Panc1 (cell line): ENCODE measurements around the gene OR51I1. TPM values are rescaled to one million over a fixed set of nuclear protein-coding genes. Genes with fewer than 3 reads are reported as not detected.

Experiments
- ATAC-seq: fragments of 200-7000 bp; cut with Tn5 transposase; 2 replicates; pipeline ENCODE4 v1.9.1; 2020; ENCODE audit warnings: mild to moderate bottlenecking, moderate library complexity
- Bru-seq: library from RNA; stranded (reverse); fragments of 400-500 nt; gene quantifications from one replicate; lab custom pipeline; 2021; lab: Mats Ljungman, UMichigan
- BruChase-seq, 2 experiments: library from RNA; stranded (reverse); fragments of 400-500 nt; gene quantifications; one replicate each; lab custom pipeline; 2021; lab: Mats Ljungman, UMichigan
- BruUV-seq: library from RNA; stranded (reverse); fragments of 400-500 nt; replicated peaks from 2 replicates; lab custom pipeline; 2021; lab: Mats Ljungman, UMichigan
- CTCF ChIA-PET: fragments of 300-600 bp; sonication (Branson Sonifier 250); formaldehyde crosslinking; loops from one replicate; lab custom pipeline; 2022; ENCODE audit warnings: antibody characterized with exemption; lab: Charles Lee
- POLR2A ChIA-PET: fragments of 300-600 bp; sonication (Branson Sonifier 250); formaldehyde crosslinking; loops from one replicate; lab custom pipeline; 2022; ENCODE audit warnings: antibody characterized with exemption; lab: Charles Lee
- DNase-seq: peaks from one replicate; pipeline ENCODE4 v3.0.0-alpha.2; 2010; ENCODE audit warnings: low read depth, low spot score
- H3K27ac ChIP-seq: 2 replicates; pipeline ENCODE4 v1.5.1; 2011; ENCODE audit warnings: mild to moderate bottlenecking, low read length, inconsistent platforms
- H3K27me3 ChIP-seq: fragments of 200-500 bp; sonication (Bioruptor generic); 2 replicates; pipeline ENCODE4 v1.6.0; 2014; ENCODE audit warnings: low read length, inconsistent platforms; ENCODE audit not compliant: control insufficient read depth, insufficient read depth
- H3K36me3 ChIP-seq: fragments of 200-500 bp; sonication (Bioruptor generic); 2 replicates; pipeline ENCODE4 v1.5.1; 2014; ENCODE audit warnings: inconsistent platforms, mild to moderate bottlenecking, low read length, moderate library complexity; ENCODE audit not compliant: control insufficient read depth, insufficient read depth
- H3K4me1 ChIP-seq: 2 replicates; pipeline ENCODE4 v1.5.1; 2011; ENCODE audit warnings: inconsistent platforms, mild to moderate bottlenecking, low read length, moderate library complexity; ENCODE audit not compliant: control insufficient read depth, insufficient read depth
- H3K4me3 ChIP-seq, 2 experiments: 2 replicates each; pipeline ENCODE4 v1.5.1; 2011 to 2012; ENCODE audit warnings: low read depth in 2 of 2, low read length in 2 of 2, mild to moderate bottlenecking in 2 of 2, inconsistent platforms in 1 of 2, moderate library complexity in 1 of 2
- H3K9me3 ChIP-seq: fragments of 200-500 bp; sonication (Bioruptor generic); 2 replicates; pipeline ENCODE4 v1.5.1; 2014; ENCODE audit warnings: low read depth, mild to moderate bottlenecking, inconsistent platforms, low read length, moderate library complexity; ENCODE audit not compliant: control insufficient read depth, insufficient read depth
- POLR2AphosphoS5 ChIP-seq: IDR thresholded peaks from 2 replicates; pipeline ENCODE4 v1.6.1; 2012; ENCODE audit warnings: mild to moderate bottlenecking, low read depth, low read length, moderate library complexity
- SIN3A ChIP-seq: IDR thresholded peaks from 2 replicates; pipeline ENCODE4 v1.6.1; 2012; ENCODE audit warnings: low read depth, mild to moderate bottlenecking, low read length, moderate library complexity, borderline replicate concordance; ENCODE audit not compliant: insufficient read depth
- TCF7L2 ChIP-seq: IDR thresholded peaks from 2 replicates; pipeline ENCODE4 v1.6.1; 2011; ENCODE audit warnings: mild to moderate bottlenecking, low read depth, low read length, inconsistent platforms
- in situ Hi-C: cut with HindIII; loops from 2 replicates; pipeline ENCODE4 v1.10.0; 2016; ENCODE audit warnings: low sequenced_read_pairs, low pct_unique_long_range_greater_than_20kb
- intact Hi-C: fragments of 100-400 bp; cut with micrococcal nuclease; formaldehyde crosslinking; loops from one replicate; pipeline ENCODE4 v1.10.0; 2022; ENCODE audit not compliant: unreplicated experiment
- long read RNA-seq: library from polyadenylated mRNA; unstranded; transcript quantifications from one replicate; pipeline ENCODE4 v2.0.0, GENCODE V29; 2021; ENCODE audit not compliant: unreplicated experiment
- polyA plus RNA-seq: library from polyadenylated mRNA; unstranded; fragments of >200 nt; gene quantifications from one replicate; pipeline ENCODE4 v1.2.1, GENCODE V29; 2012; ENCODE audit warnings: missing spikeins; ENCODE audit not compliant: insufficient read length
- total RNA-seq: library from RNA; stranded (reverse); gene quantifications from one replicate; pipeline ENCODE4 v1.2.1, GENCODE V29; 2021; ENCODE audit not compliant: unreplicated experiment
- TF ChIP-seq, protein P1 (sequence below): fragments of 450-650 bp; IDR thresholded peaks from 2 replicates; pipeline ENCODE4 v1.5.1; 2017; ENCODE audit warnings: mild to moderate bottlenecking
- TF ChIP-seq, protein P2 (sequence below), 2 experiments: IDR thresholded peaks; 2 replicates each; pipeline ENCODE4 v1.6.1; 2011 to 2012; ENCODE audit warnings: low read depth in 2 of 2, control low read depth in 1 of 2, low read length in 1 of 2, mild to moderate bottlenecking in 1 of 2, moderate library complexity in 1 of 2; ENCODE audit not compliant: insufficient read depth in 1 of 2

OR51I1 gene, protein sequence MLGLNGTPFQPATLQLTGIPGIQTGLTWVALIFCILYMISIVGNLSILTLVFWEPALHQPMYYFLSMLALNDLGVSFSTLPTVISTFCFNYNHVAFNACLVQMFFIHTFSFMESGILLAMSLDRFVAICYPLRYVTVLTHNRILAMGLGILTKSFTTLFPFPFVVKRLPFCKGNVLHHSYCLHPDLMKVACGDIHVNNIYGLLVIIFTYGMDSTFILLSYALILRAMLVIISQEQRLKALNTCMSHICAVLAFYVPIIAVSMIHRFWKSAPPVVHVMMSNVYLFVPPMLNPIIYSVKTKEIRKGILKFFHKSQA
- total RNA-seq (not detected), Bru-seq, nascent RNA (not detected), BruChase-seq, experiment 1, labeled RNA remaining after a 2-hour chase (percentile 36 among the genes with signal in this experiment), BruChase-seq, experiment 2, labeled RNA remaining after a 6-hour chase (percentile 26 among the genes with signal in this experiment)
- polyA plus RNA-seq = not detected
- long read RNA-seq = 0 reads

DNA sequence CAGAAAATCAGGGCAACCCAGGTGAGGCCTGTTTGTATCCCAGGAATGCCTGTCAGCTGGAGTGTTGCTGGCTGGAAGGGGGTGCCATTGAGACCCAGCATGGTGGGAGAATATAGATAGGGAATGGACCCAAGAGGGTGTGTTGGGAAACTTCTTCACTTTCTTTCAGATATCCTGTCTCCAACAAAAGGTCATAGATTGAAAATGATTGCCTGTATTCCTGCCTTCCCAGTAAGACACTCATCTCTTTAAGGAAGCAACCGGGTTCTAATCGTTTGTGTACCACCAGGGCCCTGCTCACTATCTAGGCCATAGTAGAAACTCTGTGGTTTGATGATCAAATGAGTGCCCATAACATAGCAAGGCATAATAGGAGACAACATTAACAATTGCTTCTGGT lies at the start of gene OR51I1:
Gene OR51I1, minus strand, starts transcription at position 101 of the 400 bp plus-strand sequence. Its CDS starts 0 bp downstream, at position 101.
- ChIA-PET POLR2A (no interaction called here), CTCF (no interaction called here)
- intact Hi-C loops (no loop called here), in situ Hi-C loops (no loop called here)
- no peaks in the 10 kb centered on the region for H3K9me3 ChIP-seq
- no peak within 1 kb of the TSS for H3K4me3 ChIP-seq
- BruUV-seq = no TSS peak
- H3K27ac ChIP-seq = no peak within 1 kb of the TSS
- no peaks in the 10 kb centered on the region for H3K4me1 ChIP-seq
- DNase-seq = no peak
- ATAC-seq = no peak
- H3K27me3 ChIP-seq = peaks cover 7% of the 10 kb centered on the region; the same call in 1 of the 2 replicates
- H3K36me3 ChIP-seq = no peaks in the 10 kb centered on the region
- TF ChIP-seq POLR2AphosphoS5 = no peak
- TF ChIP-seq, protein P1, sequence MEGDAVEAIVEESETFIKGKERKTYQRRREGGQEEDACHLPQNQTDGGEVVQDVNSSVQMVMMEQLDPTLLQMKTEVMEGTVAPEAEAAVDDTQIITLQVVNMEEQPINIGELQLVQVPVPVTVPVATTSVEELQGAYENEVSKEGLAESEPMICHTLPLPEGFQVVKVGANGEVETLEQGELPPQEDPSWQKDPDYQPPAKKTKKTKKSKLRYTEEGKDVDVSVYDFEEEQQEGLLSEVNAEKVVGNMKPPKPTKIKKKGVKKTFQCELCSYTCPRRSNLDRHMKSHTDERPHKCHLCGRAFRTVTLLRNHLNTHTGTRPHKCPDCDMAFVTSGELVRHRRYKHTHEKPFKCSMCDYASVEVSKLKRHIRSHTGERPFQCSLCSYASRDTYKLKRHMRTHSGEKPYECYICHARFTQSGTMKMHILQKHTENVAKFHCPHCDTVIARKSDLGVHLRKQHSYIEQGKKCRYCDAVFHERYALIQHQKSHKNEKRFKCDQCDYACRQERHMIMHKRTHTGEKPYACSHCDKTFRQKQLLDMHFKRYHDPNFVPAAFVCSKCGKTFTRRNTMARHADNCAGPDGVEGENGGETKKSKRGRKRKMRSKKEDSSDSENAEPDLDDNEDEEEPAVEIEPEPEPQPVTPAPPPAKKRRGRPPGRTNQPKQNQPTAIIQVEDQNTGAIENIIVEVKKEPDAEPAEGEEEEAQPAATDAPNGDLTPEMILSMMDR = no peak
- TF ChIP-seq SIN3A = no peak
- TF ChIP-seq TCF7L2 = no peak
- TF ChIP-seq, protein P2, sequence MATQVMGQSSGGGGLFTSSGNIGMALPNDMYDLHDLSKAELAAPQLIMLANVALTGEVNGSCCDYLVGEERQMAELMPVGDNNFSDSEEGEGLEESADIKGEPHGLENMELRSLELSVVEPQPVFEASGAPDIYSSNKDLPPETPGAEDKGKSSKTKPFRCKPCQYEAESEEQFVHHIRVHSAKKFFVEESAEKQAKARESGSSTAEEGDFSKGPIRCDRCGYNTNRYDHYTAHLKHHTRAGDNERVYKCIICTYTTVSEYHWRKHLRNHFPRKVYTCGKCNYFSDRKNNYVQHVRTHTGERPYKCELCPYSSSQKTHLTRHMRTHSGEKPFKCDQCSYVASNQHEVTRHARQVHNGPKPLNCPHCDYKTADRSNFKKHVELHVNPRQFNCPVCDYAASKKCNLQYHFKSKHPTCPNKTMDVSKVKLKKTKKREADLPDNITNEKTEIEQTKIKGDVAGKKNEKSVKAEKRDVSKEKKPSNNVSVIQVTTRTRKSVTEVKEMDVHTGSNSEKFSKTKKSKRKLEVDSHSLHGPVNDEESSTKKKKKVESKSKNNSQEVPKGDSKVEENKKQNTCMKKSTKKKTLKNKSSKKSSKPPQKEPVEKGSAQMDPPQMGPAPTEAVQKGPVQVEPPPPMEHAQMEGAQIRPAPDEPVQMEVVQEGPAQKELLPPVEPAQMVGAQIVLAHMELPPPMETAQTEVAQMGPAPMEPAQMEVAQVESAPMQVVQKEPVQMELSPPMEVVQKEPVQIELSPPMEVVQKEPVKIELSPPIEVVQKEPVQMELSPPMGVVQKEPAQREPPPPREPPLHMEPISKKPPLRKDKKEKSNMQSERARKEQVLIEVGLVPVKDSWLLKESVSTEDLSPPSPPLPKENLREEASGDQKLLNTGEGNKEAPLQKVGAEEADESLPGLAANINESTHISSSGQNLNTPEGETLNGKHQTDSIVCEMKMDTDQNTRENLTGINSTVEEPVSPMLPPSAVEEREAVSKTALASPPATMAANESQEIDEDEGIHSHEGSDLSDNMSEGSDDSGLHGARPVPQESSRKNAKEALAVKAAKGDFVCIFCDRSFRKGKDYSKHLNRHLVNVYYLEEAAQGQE (IDR thresholded peaks at IDR 0.05; ENCODE audit: insufficient read depth in 1 of 2, low read depth in 2 of 2, low read length in 1 of 2) = no peak

DNA sequence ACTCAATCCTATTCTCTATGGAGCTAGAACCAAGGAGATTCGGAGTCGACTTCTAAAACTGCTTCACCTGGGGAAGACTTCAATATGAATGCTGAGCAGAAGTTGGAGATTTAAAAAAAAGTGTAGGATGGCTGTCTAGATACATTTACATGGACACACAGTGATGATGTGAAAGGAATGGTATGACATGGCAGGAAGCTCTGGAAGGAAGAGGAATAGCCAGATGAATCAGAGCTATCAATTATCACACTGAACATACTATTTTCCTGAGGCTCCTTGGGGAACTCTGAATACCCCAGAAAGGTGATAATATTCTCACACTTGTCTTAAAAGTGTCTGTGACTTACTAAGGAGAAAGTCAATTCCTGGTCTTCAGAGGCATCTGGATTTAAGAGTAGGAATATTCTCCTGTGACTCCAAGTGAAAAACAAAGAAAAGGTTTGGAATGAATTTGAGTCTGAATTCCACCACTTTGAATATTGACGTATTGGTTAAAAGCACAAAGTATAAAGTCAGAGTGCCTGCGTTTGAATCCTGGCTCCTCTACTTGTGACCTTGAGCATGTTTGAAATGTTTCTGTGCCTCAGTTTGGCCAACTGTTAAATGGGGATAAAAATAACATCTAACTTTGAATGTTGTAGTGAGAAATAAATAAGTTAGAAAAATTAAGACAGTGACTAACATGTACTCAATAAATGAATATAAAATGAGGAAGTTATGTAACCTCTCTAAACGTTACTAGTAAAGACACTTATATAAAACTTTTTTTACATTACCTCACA lies 48.5 kb upstream of the OR51I1 start:
- Histone ChIP-seq H3K4me3 (no peak overlapping the region), H3K27me3 (peaks cover 7% of the 10 kb centered on the region), H3K27ac (no peak overlapping the region), H3K4me1 (no peaks in the 10 kb centered on the region), H3K36me3 (no peaks in the 10 kb centered on the region), H3K9me3 (no peaks in the 10 kb centered on the region)
- ATAC-seq = no peak
- intact Hi-C loops (no loop called here), in situ Hi-C loops (no loop called here)
- TF ChIP-seq, protein P2 (IDR thresholded peaks at IDR 0.05; ENCODE audit: insufficient read depth in 1 of 2, low read depth in 2 of 2, low read length in 1 of 2) = no peak
- TF ChIP-seq POLR2AphosphoS5 = no peak
- no TSS peak for BruUV-seq
- DNase-seq = no peak
- POLR2A ChIA-PET = no interaction called here
- CTCF ChIA-PET = no interaction called here
